Activated T-cell treated with anti-CD3 and anti-CD28 coated beads, Interleukin-2, amount 50 U/mL, for 24 hours (primary cell): Measurements from ENCODE around the gene KMT5C.

Experiments
- DNase-seq: peaks from one replicate; pipeline ENCODE4 v3.0.0-alpha.2; 2020
- H3K27ac Mint-ChIP-seq: 2 replicates; pipeline ENCODE4 v1.8.0; 2020; ENCODE audit warnings: mild to moderate bottlenecking, mixed read lengths
- H3K27me3 Mint-ChIP-seq: 2 replicates; pipeline ENCODE4 v1.8.0; 2020; ENCODE audit warnings: mixed read lengths
- H3K36me3 Mint-ChIP-seq: 2 replicates; pipeline ENCODE4 v1.8.0; 2020; ENCODE audit warnings: low read depth, mixed read lengths
- H3K4me1 Mint-ChIP-seq: 2 replicates; pipeline ENCODE4 v1.8.0; 2020; ENCODE audit warnings: low read depth, mixed read lengths
- H3K4me3 Mint-ChIP-seq: 2 replicates; pipeline ENCODE4 v1.8.0; 2020; ENCODE audit warnings: mild to moderate bottlenecking, moderate library complexity, mixed read lengths
- H3K9me3 Mint-ChIP-seq: 2 replicates; pipeline ENCODE4 v1.8.0; 2020; ENCODE audit warnings: mixed read lengths

The KMT5C gene

GRCh38 chr19:55362990-55363716 is 23.5 kb downstream of the KMT5C start, which contains the start of gene GARIN5B:
TSS of gene GARIN5B (minus strand) at chr19:55363260. CDS start at chr19:55363066, 194 bp downstream.
- Mint-ChIP-seq H3K27me3 (peaks cover 12% of the 10 kb centered on the region), H3K4me1 (no peaks in the 10 kb centered on the region), H3K4me3 (no peak within 1 kb of the TSS), H3K36me3 (no peaks in the 10 kb centered on the region), H3K27ac (no peak within 1 kb of the TSS), H3K9me3 (no peaks in the 10 kb centered on the region)
- no peak for DNase-seq

DNA sequence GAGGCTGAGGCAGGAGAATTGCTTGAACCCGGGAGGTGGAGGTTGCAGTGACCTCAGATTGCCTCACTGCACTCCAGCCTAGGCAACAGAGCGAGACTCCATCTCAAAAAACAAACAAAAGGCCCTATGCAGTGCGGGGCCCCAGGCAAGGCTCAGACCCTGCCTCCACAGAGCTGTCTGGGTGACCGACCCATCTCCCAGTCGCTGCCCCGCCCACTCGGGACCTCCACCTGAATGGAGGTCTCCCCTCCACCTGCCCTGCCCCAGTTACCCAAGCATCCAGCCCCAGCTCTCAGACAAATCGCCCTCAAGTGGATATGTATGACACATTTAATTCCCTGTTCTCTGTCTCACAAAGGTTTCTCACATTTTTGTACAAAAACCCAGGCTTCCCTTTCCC is 25.6 kb downstream of the KMT5C start:
- Mint-ChIP-seq H3K27ac (no peak overlapping the region), H3K4me3 (no peak overlapping the region), H3K9me3 (no peaks in the 10 kb centered on the region), H3K27me3 (peaks cover 25% of the 10 kb centered on the region), H3K4me1 (peaks cover 4% of the 10 kb centered on the region), H3K36me3 (no peaks in the 10 kb centered on the region)
- no peak for DNase-seq

DNA sequence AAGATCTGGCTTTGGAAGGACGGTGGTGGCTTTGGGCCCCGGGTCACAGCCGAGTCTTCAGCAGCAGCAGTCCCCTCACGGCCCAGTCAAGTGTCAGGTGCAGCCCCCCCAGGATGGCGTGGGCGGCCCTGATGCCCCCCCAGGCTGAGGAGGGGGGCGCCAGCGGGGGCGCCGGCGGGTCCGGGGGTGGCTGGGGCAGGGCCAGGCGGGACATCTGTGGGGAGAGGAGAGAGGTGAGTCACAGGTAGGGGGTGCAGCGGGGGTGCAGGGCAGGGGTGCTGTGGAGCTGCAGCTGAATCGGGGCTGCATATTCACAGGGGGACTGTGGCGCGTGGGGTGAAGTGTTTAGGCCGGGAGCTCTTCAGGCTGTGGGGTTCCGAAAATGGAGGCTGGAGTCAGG is 26.3 kb downstream of the KMT5C start:
- Mint-ChIP-seq H3K4me3 (no peak overlapping the region), H3K27me3 (peaks cover 31% of the 10 kb centered on the region), H3K27ac (no peak overlapping the region), H3K4me1 (peaks cover 6% of the 10 kb centered on the region), H3K9me3 (no peaks in the 10 kb centered on the region), H3K36me3 (no peaks in the 10 kb centered on the region)
- DNase-seq = no peak

GRCh38 chr19:55366790-55367189 is 27.1 kb downstream of the KMT5C start:
- Mint-ChIP-seq H3K36me3 (no peaks in the 10 kb centered on the region), H3K27ac (no peak overlapping the region), H3K4me1 (peaks cover 6% of the 10 kb centered on the region), H3K9me3 (no peaks in the 10 kb centered on the region), H3K4me3 (no peak overlapping the region), H3K27me3 (peaks cover 40% of the 10 kb centered on the region)
- DNase-seq = no peak

- peaks cover 50% of the 10 kb centered on the region for H3K27me3 Mint-ChIP-seq
- no peak for DNase-seq
Measured at GRCh38 chr19:55368106-55368505, 28.4 kb downstream of the KMT5C start.

GRCh38 chr19:55368701-55369563 is 29.3 kb downstream of the KMT5C start:
- no peak overlapping the region for H3K27ac Mint-ChIP-seq
- no peak overlapping the region for H3K4me3 Mint-ChIP-seq

More at GRCh38 chr19:55368106-55368505, 28.4 kb downstream of the KMT5C start:
- H3K27ac Mint-ChIP-seq = no peak overlapping the region
- no peaks in the 10 kb centered on the region for H3K36me3 Mint-ChIP-seq
- peaks cover 9% of the 10 kb centered on the region for H3K4me1 Mint-ChIP-seq
- H3K9me3 Mint-ChIP-seq = no peaks in the 10 kb centered on the region
- H3K4me3 Mint-ChIP-seq = no peak overlapping the region

DNA sequence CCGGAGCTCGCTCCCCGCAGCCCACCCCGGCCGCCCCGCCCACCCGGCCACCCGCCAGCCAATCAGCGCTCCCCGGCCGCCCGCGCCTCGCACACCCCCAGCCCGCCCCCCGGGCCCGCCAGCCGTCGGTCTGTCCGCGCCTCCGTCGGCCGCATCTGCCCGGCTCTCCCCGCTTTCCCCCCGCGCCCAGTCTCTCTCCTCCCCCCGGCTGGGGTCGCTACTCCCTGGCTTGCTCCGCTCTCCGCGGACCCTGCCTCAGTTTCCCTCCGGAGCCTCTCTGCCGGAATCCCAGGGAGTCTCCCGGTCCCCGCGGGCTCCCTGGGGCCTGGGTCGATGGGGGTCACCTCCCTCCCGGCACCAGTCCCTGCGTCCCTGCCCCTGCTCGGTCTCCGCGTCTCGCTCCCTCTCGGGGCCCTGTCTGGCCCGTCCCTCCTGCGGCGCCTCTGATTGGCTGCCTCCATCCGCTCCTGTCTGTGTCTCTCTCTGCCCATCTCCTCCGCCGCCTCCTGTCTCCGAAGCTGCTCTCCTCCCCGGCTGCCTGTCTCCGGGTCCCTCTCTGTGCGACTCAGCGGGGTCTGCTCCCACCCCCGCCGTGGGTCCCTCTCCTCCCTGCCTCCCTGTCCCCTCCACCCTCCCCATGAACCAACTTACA is 30.1 kb downstream of the KMT5C start:
- Mint-ChIP-seq H3K27ac (no peak overlapping the region), H3K4me3 (peak overlapping the region; percentile 57), H3K36me3 (no peaks in the 10 kb centered on the region), H3K4me1 (peaks cover 12% of the 10 kb centered on the region), H3K9me3 (no peaks in the 10 kb centered on the region), H3K27me3 (peaks cover 58% of the 10 kb centered on the region)
- peak; percentile 60 for DNase-seq

More at GRCh38 chr19:55368701-55369563, 29.3 kb downstream of the KMT5C start:
- H3K36me3 Mint-ChIP-seq = no peaks in the 10 kb centered on the region
- H3K9me3 Mint-ChIP-seq = no peaks in the 10 kb centered on the region
- peaks cover 12% of the 10 kb centered on the region for H3K4me1 Mint-ChIP-seq
- peaks cover 56% of the 10 kb centered on the region for H3K27me3 Mint-ChIP-seq
- DNase-seq = peak; percentile 55

GRCh38 chr19:55370305-55370988 is 30.8 kb downstream of the KMT5C start, which contains the start of gene IL11:
TSS of gene IL11 (minus strand) at chr19:55370463. CDS start at chr19:55370310, 153 bp downstream.
- peaks cover 12% of the 10 kb centered on the region for H3K4me1 Mint-ChIP-seq
- H3K4me3 Mint-ChIP-seq = peak within 1 kb of the TSS; percentile 57
- no peaks in the 10 kb centered on the region for H3K9me3 Mint-ChIP-seq
- no peaks in the 10 kb centered on the region for H3K36me3 Mint-ChIP-seq
- no peak for DNase-seq
- H3K27me3 Mint-ChIP-seq = peaks cover 61% of the 10 kb centered on the region
- H3K27ac Mint-ChIP-seq = no peak within 1 kb of the TSS

DNA sequence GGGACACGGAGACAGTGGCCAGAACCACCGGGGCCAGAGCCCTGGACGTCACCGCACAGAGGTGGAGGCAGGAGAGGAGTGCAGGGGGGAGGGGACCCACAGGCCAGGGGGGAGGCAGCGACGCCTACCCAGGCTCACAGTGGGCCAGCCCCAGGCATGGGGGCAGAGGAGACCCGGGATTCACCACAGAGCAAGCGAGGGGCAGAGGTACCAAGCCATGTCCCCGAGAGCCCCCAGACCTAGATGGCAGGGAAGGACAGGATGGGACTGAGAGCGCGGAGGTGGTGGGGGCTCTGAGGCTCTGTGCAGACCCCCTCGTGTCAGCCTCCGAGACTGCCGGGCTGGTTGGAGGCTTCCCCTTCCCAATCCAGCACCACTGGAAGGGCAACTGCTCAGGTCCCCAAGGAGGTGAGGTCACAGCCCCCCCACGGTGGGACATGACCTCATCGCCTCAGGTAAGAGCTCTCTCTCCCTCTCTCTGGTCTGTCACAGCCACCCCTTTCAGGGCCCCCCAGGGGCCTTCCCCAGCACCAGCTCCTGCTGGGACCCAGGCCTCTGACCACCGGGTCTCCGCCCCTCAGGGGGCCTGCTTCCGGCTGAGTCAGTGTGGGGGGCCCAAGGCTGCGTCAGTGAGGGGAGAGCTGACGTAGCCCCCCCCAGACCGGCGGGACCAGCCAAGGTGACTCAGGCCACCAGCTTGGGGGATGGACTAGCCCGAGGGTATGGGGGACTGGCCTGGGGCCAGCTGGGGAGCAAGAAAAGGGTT is 32.8 kb downstream of the KMT5C start:
- H3K4me1 Mint-ChIP-seq = peaks cover 12% of the 10 kb centered on the region
- H3K9me3 Mint-ChIP-seq = no peaks in the 10 kb centered on the region
- no peak for DNase-seq
- no peaks in the 10 kb centered on the region for H3K36me3 Mint-ChIP-seq
- no peak overlapping the region for H3K4me3 Mint-ChIP-seq
- H3K27ac Mint-ChIP-seq = no peak overlapping the region
- H3K27me3 Mint-ChIP-seq = peaks cover 67% of the 10 kb centered on the region

DNA sequence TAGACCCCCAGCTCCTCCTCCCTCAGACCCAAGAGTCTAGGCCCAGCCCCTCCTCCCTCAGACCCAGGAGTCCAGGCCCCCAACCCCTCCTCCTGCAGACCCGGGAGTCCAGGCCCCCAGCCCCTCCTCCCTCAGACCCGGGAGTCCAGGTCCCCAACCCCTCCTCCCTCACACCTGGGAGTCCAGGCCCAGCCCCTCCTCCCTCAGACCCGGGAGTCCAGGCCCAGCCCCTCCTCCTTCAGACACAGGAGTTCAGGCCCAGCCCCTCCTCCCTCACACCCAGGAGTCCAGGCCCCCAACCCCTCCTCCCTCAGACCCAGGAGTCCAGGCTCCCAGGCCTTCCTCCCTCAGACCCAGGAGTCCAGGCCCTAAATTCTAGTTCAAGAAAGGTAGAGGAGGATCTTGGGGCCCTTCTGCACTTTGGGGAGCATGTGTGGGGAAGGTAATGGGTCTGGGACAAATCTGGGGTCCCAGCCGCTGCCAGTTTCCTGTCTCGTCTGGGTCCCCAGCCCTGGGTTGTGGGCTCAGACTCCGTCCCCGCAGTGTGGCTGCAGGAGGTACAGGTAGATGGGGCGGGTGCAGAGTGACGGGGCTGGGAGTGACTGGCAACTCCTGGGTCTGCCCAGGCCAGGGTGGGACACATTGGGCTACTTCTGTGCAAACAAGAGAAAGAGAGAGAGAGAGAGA is 33.8 kb downstream of the KMT5C start:
- H3K36me3 Mint-ChIP-seq = no peaks in the 10 kb centered on the region
- H3K27ac Mint-ChIP-seq = no peak overlapping the region
- H3K4me1 Mint-ChIP-seq = peaks cover 12% of the 10 kb centered on the region
- peaks cover 57% of the 10 kb centered on the region for H3K27me3 Mint-ChIP-seq
- DNase-seq = no peak
- no peaks in the 10 kb centered on the region for H3K9me3 Mint-ChIP-seq
- H3K4me3 Mint-ChIP-seq = no peak overlapping the region

- DNase-seq = no peak
- H3K36me3 Mint-ChIP-seq = no peaks in the 10 kb centered on the region
- H3K9me3 Mint-ChIP-seq = no peaks in the 10 kb centered on the region
- peaks cover 53% of the 10 kb centered on the region for H3K27me3 Mint-ChIP-seq
- peaks cover 12% of the 10 kb centered on the region for H3K4me1 Mint-ChIP-seq
- no peak overlapping the region for H3K27ac Mint-ChIP-seq
- H3K4me3 Mint-ChIP-seq = no peak overlapping the region
Measured at GRCh38 chr19:55373993-55374757, 34.5 kb downstream of the KMT5C start.

- Mint-ChIP-seq H3K36me3 (peaks cover 6% of the 10 kb centered on the region), H3K9me3 (no peaks in the 10 kb centered on the region), H3K27me3 (peaks cover 37% of the 10 kb centered on the region), H3K27ac (no peak within 1 kb of the TSS), H3K4me1 (peaks cover 6% of the 10 kb centered on the region), H3K4me3 (no peak within 1 kb of the TSS)
- no peak for DNase-seq
Measured at GRCh38 chr19:55376241-55376933, 36.7 kb downstream of the KMT5C start, which contains the start of gene TMEM190. TSS of gene TMEM190 (plus strand) at chr19:55376826. CDS start at chr19:55376854, 28 bp downstream.
